Measurements from ENCODE around the gene SLC16A7.

DNA sequence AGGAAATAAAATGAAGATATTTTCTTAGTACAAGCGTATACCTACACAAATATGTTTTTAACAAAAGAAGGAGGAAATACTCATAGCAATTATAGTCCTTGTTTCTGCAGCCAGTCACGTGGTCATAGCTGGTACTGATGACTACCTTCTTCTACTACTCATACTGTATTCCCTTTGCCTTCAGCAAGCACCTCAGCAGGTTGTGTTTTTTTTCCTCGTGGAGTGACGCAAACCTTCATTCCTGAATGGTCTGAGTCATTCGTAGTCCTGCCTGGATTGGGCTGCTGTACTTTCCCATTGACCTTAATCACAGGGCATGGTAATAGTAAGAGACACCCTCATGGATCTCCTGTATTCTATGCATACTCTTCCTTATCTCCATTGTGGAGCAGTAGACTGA is 25.7 kb upstream of the SLC16A7 start:
- TF ChIP-seq, protein P1, sequence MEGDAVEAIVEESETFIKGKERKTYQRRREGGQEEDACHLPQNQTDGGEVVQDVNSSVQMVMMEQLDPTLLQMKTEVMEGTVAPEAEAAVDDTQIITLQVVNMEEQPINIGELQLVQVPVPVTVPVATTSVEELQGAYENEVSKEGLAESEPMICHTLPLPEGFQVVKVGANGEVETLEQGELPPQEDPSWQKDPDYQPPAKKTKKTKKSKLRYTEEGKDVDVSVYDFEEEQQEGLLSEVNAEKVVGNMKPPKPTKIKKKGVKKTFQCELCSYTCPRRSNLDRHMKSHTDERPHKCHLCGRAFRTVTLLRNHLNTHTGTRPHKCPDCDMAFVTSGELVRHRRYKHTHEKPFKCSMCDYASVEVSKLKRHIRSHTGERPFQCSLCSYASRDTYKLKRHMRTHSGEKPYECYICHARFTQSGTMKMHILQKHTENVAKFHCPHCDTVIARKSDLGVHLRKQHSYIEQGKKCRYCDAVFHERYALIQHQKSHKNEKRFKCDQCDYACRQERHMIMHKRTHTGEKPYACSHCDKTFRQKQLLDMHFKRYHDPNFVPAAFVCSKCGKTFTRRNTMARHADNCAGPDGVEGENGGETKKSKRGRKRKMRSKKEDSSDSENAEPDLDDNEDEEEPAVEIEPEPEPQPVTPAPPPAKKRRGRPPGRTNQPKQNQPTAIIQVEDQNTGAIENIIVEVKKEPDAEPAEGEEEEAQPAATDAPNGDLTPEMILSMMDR (IDR thresholded peaks at IDR 0.05), result no peak
- TF ChIP-seq EP300 (IDR thresholded peaks at IDR 0.05; ENCODE audit: low read depth) (no peak), POLR2A (IDR thresholded peaks at IDR 0.05) (no peak)
